ENCODE results near the gene CSNK1A1. TPM values are rescaled to one million over a fixed set of nuclear protein-coding genes. Genes with fewer than 3 reads are reported as not detected.

CSNK1A1 gene
- total and polyA plus RNA-seq, 4 donors = 43.0 to 108 (median 78.2) TPM

DNA sequence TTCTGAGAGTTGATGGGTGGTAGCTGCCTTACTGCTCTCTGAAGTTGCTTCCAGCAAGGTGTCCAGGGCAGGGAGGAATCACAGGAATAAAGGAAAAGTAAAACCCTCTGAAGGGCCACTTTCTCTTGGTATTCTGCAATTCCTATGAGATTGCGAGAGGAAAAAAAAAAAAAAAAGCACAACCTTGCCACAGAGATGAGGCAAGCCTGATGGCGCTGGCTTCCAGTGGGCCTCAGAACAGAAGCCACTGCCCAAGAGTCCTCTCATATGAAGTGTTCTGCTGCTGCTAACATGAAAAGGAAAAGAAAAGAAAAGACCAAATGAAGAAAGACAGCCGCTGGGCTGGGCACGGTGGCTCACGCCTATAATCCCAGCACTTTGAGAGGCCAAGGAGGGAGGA is 91.3 kb downstream of the CSNK1A1 start:
- Histone ChIP-seq H3K36me3 (ENCODE audit: control insufficient read depth in 4 of 4, insufficient read depth in 3 of 4, low read depth in 1 of 4, low read length in 3 of 4) (no peaks in the 10 kb centered on the region), H3K27ac (ENCODE audit: low read depth in 1 of 2, low read length in 2 of 2) (no peak overlapping the region), H3K9ac (ENCODE audit: low read depth in 1 of 2, low read length in 2 of 2) (no peak overlapping the region), H3K4me3 (ENCODE audit: low read depth in 1 of 3, low read length in 3 of 3) (no peak overlapping the region), H3K4me1 (ENCODE audit: control insufficient read depth in 4 of 4, insufficient read depth in 4 of 4, low read length in 3 of 4) (no peaks in the 10 kb centered on the region), H3K9me3 (ENCODE audit: control insufficient read depth in 4 of 4, low read length in 3 of 4) (no peaks in the 10 kb centered on the region), H3K27me3 (ENCODE audit: control insufficient read depth in 4 of 4, insufficient read depth in 4 of 4, low read length in 3 of 4) (no peaks in the 10 kb centered on the region)
- no peak for DNase-seq (ENCODE audit: low spot score)
- 85% methylated on average over 5 of the region's 5 CpGs for WGBS
- TF ChIP-seq, protein P1, sequence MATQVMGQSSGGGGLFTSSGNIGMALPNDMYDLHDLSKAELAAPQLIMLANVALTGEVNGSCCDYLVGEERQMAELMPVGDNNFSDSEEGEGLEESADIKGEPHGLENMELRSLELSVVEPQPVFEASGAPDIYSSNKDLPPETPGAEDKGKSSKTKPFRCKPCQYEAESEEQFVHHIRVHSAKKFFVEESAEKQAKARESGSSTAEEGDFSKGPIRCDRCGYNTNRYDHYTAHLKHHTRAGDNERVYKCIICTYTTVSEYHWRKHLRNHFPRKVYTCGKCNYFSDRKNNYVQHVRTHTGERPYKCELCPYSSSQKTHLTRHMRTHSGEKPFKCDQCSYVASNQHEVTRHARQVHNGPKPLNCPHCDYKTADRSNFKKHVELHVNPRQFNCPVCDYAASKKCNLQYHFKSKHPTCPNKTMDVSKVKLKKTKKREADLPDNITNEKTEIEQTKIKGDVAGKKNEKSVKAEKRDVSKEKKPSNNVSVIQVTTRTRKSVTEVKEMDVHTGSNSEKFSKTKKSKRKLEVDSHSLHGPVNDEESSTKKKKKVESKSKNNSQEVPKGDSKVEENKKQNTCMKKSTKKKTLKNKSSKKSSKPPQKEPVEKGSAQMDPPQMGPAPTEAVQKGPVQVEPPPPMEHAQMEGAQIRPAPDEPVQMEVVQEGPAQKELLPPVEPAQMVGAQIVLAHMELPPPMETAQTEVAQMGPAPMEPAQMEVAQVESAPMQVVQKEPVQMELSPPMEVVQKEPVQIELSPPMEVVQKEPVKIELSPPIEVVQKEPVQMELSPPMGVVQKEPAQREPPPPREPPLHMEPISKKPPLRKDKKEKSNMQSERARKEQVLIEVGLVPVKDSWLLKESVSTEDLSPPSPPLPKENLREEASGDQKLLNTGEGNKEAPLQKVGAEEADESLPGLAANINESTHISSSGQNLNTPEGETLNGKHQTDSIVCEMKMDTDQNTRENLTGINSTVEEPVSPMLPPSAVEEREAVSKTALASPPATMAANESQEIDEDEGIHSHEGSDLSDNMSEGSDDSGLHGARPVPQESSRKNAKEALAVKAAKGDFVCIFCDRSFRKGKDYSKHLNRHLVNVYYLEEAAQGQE (IDR thresholded peaks at IDR 0.05) = no peak
- TF ChIP-seq, protein P2, sequence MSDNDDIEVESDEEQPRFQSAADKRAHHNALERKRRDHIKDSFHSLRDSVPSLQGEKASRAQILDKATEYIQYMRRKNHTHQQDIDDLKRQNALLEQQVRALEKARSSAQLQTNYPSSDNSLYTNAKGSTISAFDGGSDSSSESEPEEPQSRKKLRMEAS (IDR thresholded peaks at IDR 0.05) = no peak
- TF ChIP-seq SP1 (IDR thresholded peaks at IDR 0.05) (no peak), EGR1 (IDR thresholded peaks at IDR 0.05; ENCODE audit: low read depth in 2 of 2) (no peak), GABPA (IDR thresholded peaks at IDR 0.05 in 1 of 2, conservative IDR thresholded peaks at IDR 0.05 in 1 of 2) (no peak), YY1 (IDR thresholded peaks at IDR 0.05) (no peak), RXRA (IDR thresholded peaks at IDR 0.05) (no peak), JUND (IDR thresholded peaks at IDR 0.05) (no peak), NR2F2 (IDR thresholded peaks at IDR 0.05) (no peak), HNF4G (IDR thresholded peaks at IDR 0.05) (no peak), RAD21 (IDR thresholded peaks at IDR 0.05) (no peak), ATF3 (IDR thresholded peaks at IDR 0.05) (no peak), HNF4A (conservative IDR thresholded peaks at IDR 0.05) (no peak), CTCF (IDR thresholded peaks at IDR 0.05; ENCODE audit: low read depth, low read length, missing input control) (no peak), FOXA2 (IDR thresholded peaks at IDR 0.05) (no peak), TAF1 (conservative IDR thresholded peaks at IDR 0.05) (no peak), FOXA1 (IDR thresholded peaks at IDR 0.05) (no peak)
- TF ChIP-seq, protein P3, sequence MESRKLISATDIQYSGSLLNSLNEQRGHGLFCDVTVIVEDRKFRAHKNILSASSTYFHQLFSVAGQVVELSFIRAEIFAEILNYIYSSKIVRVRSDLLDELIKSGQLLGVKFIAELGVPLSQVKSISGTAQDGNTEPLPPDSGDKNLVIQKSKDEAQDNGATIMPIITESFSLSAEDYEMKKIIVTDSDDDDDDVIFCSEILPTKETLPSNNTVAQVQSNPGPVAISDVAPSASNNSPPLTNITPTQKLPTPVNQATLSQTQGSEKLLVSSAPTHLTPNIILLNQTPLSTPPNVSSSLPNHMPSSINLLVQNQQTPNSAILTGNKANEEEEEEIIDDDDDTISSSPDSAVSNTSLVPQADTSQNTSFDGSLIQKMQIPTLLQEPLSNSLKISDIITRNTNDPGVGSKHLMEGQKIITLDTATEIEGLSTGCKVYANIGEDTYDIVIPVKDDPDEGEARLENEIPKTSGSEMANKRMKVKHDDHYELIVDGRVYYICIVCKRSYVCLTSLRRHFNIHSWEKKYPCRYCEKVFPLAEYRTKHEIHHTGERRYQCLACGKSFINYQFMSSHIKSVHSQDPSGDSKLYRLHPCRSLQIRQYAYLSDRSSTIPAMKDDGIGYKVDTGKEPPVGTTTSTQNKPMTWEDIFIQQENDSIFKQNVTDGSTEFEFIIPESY (IDR thresholded peaks at IDR 0.05) = no peak

Measured in liver (tissue), 9 donors.